Keratinocyte (primary cell): ENCODE data around the gene FIGN. TPM values are rescaled to one million over a fixed set of nuclear protein-coding genes. Genes with fewer than 3 reads are reported as not detected.

Source experiments
- DNase-seq: peaks from one replicate; pipeline ENCODE4 v3.0.0-alpha.2; 2011; ENCODE audit warnings: low read depth, missing footprints, low spot score
- FAIRE-seq: peaks from 2 replicates; lab custom pipeline; 2011; peaks lifted over from hg19 to GRCh38; lab: Jason Lieb, UNC
- H2AFZ ChIP-seq: 2 replicates; pipeline ENCODE4 v1.6.0; 2012; ENCODE audit warnings: low read length, control low read depth, inconsistent platforms; ENCODE audit not compliant: control insufficient read depth
- H3K27ac ChIP-seq: 2 replicates; pipeline ENCODE4 v1.5.1; 2011; ENCODE audit warnings: low read length; ENCODE audit not compliant: control insufficient read depth, insufficient read depth
- H3K27me3 ChIP-seq: 3 replicates; pipeline ENCODE4 v1.6.0; 2011; ENCODE audit warnings: low read length; ENCODE audit not compliant: control insufficient read depth, insufficient read depth; ENCODE audit errors: extremely low read depth
- H3K36me3 ChIP-seq, 2 experiments: 2 replicates in 1 of 2; 3 replicates in 1 of 2; pipeline ENCODE4 v1.5.1; 2011; ENCODE audit warnings: low read length in 2 of 2, mild to moderate bottlenecking in 1 of 2; ENCODE audit not compliant: control insufficient read depth in 2 of 2, insufficient read depth in 2 of 2; ENCODE audit errors: extremely low read depth in 1 of 2
- H3K4me1 ChIP-seq: 3 replicates; pipeline ENCODE4 v1.5.1; 2011; ENCODE audit warnings: low read length; ENCODE audit not compliant: control insufficient read depth, insufficient read depth; ENCODE audit errors: extremely low read depth
- H3K4me2 ChIP-seq: 3 replicates; pipeline ENCODE4 v1.6.0; 2011; ENCODE audit warnings: low read depth, low read length; ENCODE audit not compliant: control insufficient read depth, insufficient read depth; ENCODE audit errors: extremely low read depth
- H3K4me3 ChIP-seq, 3 experiments: fragments of 200-600 bp in 1 of 3; sonication (generic) in 1 of 3; 2 replicates in 2 of 3; 3 replicates in 1 of 3; pipeline ENCODE4 v1.5.1; 2011 to 2016; ENCODE audit warnings: low read length in 3 of 3, mild to moderate bottlenecking in 3 of 3, control low read depth in 2 of 3, inconsistent platforms in 1 of 3, low read depth in 1 of 3, mixed read lengths in 1 of 3, mixed run types in 1 of 3, moderate library complexity in 1 of 3; ENCODE audit not compliant: control insufficient read depth in 2 of 3, insufficient read depth in 2 of 3; ENCODE audit errors: extremely low read depth in 1 of 3
- H3K79me2 ChIP-seq: 2 replicates; pipeline ENCODE4 v1.6.0; 2012; ENCODE audit warnings: low read length; ENCODE audit not compliant: control insufficient read depth, insufficient read depth
- H3K9ac ChIP-seq: 3 replicates; pipeline ENCODE4 v1.6.0; 2011; ENCODE audit warnings: low read length; ENCODE audit not compliant: control insufficient read depth, insufficient read depth; ENCODE audit errors: extremely low read depth
- H3K9me1 ChIP-seq: 3 replicates; pipeline ENCODE4 v1.6.0; 2011; ENCODE audit warnings: low read length; ENCODE audit not compliant: control insufficient read depth, insufficient read depth; ENCODE audit errors: extremely low read depth
- H3K9me3 ChIP-seq: 2 replicates; pipeline ENCODE4 v1.5.1; 2012; ENCODE audit warnings: low read depth, low read length; ENCODE audit not compliant: control insufficient read depth
- H4K20me1 ChIP-seq: 3 replicates; pipeline ENCODE4 v1.6.0; 2011; ENCODE audit warnings: low read length; ENCODE audit not compliant: control insufficient read depth, insufficient read depth; ENCODE audit errors: extremely low read depth
- EZH2 ChIP-seq: IDR thresholded peaks from one replicate; pipeline ENCODE4 v1.6.1; 2012; ENCODE audit warnings: inconsistent platforms, mild to moderate bottlenecking, low read length, moderate library complexity
- dilution Hi-C: fragments of 300-500 bp; cut with MboI; formaldehyde crosslinking; loops from one replicate; pipeline ENCODE4 v1.7.0; 2020; ENCODE audit warnings: low sequenced_read_pairs; ENCODE audit not compliant: extremely low pct_ligation_motif_present
- polyA plus RNA-seq, 5 experiments: library from polyadenylated mRNA; depleted of rRNA in 3 of 5; stranded (reverse) in 3 of 5; stranded (forward) in 1 of 5; unstranded in 1 of 5; fragments of >200 nt; gene quantifications; 1 replicate in 1 of 5; 2 replicates in 3 of 5; 3 replicates in 1 of 5; pipeline versions ENCODE4 v1.2.1 to v1.2.3, GENCODE V29; 2011 to 2012; ENCODE audit warnings: missing spikeins in 2 of 5, low read depth in 1 of 5, low replicate concordance in 1 of 5
- TF ChIP-seq, protein P1 (sequence below), 3 experiments: IDR thresholded peaks in 1 of 3; conservative IDR thresholded peaks in 1 of 3; optimal IDR thresholded peaks in 1 of 3; 2 replicates in 2 of 3; 3 replicates in 1 of 3; pipeline versions ENCODE3 to v1.5.1; 2011; ENCODE audit warnings: low read length in 3 of 3, mild to moderate bottlenecking in 3 of 3, moderate library complexity in 2 of 3, control low read depth in 1 of 3, inconsistent platforms in 1 of 3; ENCODE audit not compliant: insufficient read depth in 2 of 3; ENCODE audit errors: extremely low read depth in 1 of 3

FIGN gene
- polyA plus RNA-seq, 1 donor (not counting 4 experiments of a cell fraction or from before 2014, with no cell fraction given) = 2.9 TPM

DNA sequence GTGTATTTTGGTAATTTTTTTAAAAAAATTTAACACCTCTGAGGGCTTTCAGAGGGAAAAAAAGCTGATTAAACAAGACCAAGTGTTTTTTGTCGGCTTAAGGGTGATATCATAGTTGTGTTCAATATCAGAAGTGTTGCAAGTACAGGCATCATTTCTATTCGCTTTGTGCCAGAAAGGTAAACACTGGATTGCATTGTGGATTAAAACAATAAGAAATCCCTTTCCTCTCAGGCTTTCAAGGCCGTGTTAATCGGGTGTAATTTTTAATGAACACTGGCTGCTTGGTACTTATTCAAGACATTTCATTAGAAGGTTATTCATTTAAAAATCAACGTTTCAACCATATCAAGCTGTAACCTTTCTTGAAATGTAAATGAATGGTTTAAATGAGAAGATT is 18.3 kb downstream of the FIGN start:
- Histone ChIP-seq H3K9ac (no peak overlapping the region), H3K9me1 (no peaks in the 10 kb centered on the region), H3K4me2 (no peak overlapping the region), H3K4me3 (no peak overlapping the region), H3K27me3 (no peaks in the 10 kb centered on the region), H2AFZ (no peak overlapping the region), H3K36me3 (no peaks in the 10 kb centered on the region), H3K9me3 (no peaks in the 10 kb centered on the region), H4K20me1 (no peaks in the 10 kb centered on the region), H3K4me1 (no peaks in the 10 kb centered on the region), H3K27ac (no peak overlapping the region), H3K79me2 (peaks cover 4% of the 10 kb centered on the region)
- TF ChIP-seq, protein P1, sequence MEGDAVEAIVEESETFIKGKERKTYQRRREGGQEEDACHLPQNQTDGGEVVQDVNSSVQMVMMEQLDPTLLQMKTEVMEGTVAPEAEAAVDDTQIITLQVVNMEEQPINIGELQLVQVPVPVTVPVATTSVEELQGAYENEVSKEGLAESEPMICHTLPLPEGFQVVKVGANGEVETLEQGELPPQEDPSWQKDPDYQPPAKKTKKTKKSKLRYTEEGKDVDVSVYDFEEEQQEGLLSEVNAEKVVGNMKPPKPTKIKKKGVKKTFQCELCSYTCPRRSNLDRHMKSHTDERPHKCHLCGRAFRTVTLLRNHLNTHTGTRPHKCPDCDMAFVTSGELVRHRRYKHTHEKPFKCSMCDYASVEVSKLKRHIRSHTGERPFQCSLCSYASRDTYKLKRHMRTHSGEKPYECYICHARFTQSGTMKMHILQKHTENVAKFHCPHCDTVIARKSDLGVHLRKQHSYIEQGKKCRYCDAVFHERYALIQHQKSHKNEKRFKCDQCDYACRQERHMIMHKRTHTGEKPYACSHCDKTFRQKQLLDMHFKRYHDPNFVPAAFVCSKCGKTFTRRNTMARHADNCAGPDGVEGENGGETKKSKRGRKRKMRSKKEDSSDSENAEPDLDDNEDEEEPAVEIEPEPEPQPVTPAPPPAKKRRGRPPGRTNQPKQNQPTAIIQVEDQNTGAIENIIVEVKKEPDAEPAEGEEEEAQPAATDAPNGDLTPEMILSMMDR (optimal IDR thresholded peaks at IDR 0.05 in 1 of 3, IDR thresholded peaks at IDR 0.05 in 1 of 3, conservative IDR thresholded peaks at IDR 0.05 in 1 of 3; ENCODE audit: extremely low read depth in 1 of 3, insufficient read depth in 2 of 3, low read length in 3 of 3) = no peak
- TF ChIP-seq EZH2 = no peak
- FAIRE-seq = no peak
- DNase-seq = no peak
- dilution Hi-C loops = no loop called here

DNA sequence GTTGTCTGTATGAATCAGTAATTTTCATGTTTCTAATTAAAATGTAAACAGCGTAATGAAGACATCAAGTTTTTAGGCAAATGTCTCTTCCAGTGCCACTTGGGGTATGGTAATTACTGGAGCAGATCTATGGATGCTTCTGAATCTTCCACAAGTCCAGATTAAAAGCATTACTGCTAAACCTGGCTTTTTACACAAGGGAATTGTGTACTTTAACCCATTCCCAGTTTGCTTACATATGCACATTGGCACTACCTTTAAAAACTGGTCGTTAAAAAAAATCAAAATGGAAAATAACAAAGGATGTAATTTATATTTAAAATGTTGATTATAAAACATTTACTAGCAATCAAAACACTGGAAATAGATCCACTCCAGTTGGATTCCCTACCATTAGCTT is 19.7 kb downstream of the FIGN start:
- dilution Hi-C loops = no loop called here
- Histone ChIP-seq H3K36me3 (no peaks in the 10 kb centered on the region), H3K9me3 (no peaks in the 10 kb centered on the region), H3K9me1 (no peaks in the 10 kb centered on the region), H3K79me2 (peaks cover 4% of the 10 kb centered on the region), H3K9ac (no peak overlapping the region), H3K27ac (no peak overlapping the region), H3K4me3 (no peak overlapping the region), H4K20me1 (no peaks in the 10 kb centered on the region), H3K27me3 (no peaks in the 10 kb centered on the region), H3K4me1 (no peaks in the 10 kb centered on the region), H3K4me2 (no peak overlapping the region), H2AFZ (no peak overlapping the region)
- no peak for FAIRE-seq
- no peak for TF ChIP-seq EZH2
- TF ChIP-seq, protein P1 (optimal IDR thresholded peaks at IDR 0.05 in 1 of 3, IDR thresholded peaks at IDR 0.05 in 1 of 3, conservative IDR thresholded peaks at IDR 0.05 in 1 of 3; ENCODE audit: extremely low read depth in 1 of 3, insufficient read depth in 2 of 3, low read length in 3 of 3) = no peak
- no peak for DNase-seq
